H9 (cell line): Measurements from ENCODE around the gene SNAP47. TPM values are rescaled to one million over a fixed set of nuclear protein-coding genes. Genes with fewer than 3 reads are reported as not detected.

Experiments
- DNase-seq: peaks from one replicate; pipeline ENCODE4 v3.0.0-alpha.2; 2017
- H2AFZ ChIP-seq: one replicate; pipeline ENCODE4 v1.6.1; 2013; ENCODE audit warnings: mild to moderate bottlenecking, low read length, control low read depth, moderate library complexity
- H2AK5ac ChIP-seq: 2 replicates; pipeline ENCODE4 v1.6.1; 2013; ENCODE audit warnings: low read length, control low read depth, mixed read lengths; ENCODE audit not compliant: insufficient read length
- H2BK120ac ChIP-seq: one replicate; pipeline ENCODE4 v1.6.1; 2013; ENCODE audit warnings: low read depth, mild to moderate bottlenecking, low read length, control low read depth, inconsistent platforms; ENCODE audit not compliant: poor library complexity, severe bottlenecking
- H2BK12ac ChIP-seq: 2 replicates; pipeline ENCODE4 v1.6.1; 2013; ENCODE audit warnings: low read length, control low read depth, mixed read lengths, low read depth; ENCODE audit not compliant: insufficient read length
- H2BK15ac ChIP-seq: 2 replicates; pipeline ENCODE4 v1.6.1; 2013; ENCODE audit warnings: low read depth, low read length, control low read depth
- H2BK20ac ChIP-seq: one replicate; pipeline ENCODE4 v1.6.1; 2013; ENCODE audit warnings: low read depth, mild to moderate bottlenecking, low read length, control low read depth, inconsistent platforms; ENCODE audit not compliant: poor library complexity, severe bottlenecking
- H2BK5ac ChIP-seq: 2 replicates; pipeline ENCODE4 v1.6.1; 2013; ENCODE audit warnings: low read length, control low read depth, mixed read lengths; ENCODE audit not compliant: insufficient read length
- H3K14ac ChIP-seq: 2 replicates; pipeline ENCODE4 v1.6.1; 2013; ENCODE audit warnings: low read length, control low read depth; ENCODE audit not compliant: insufficient read depth
- H3K18ac ChIP-seq: 2 replicates; pipeline ENCODE4 v1.6.1; 2013; ENCODE audit warnings: low read depth, mild to moderate bottlenecking, mixed read lengths, low read length, control low read depth; ENCODE audit not compliant: insufficient read length
- H3K23ac ChIP-seq: 2 replicates; pipeline ENCODE4 v1.6.1; 2013; ENCODE audit warnings: low read length, control low read depth, mixed read lengths, low read depth; ENCODE audit not compliant: insufficient read length
- H3K23me2 ChIP-seq: 2 replicates; pipeline ENCODE4 v1.6.1; 2013; ENCODE audit warnings: low read depth, mild to moderate bottlenecking, mixed read lengths, low read length, control low read depth; ENCODE audit not compliant: insufficient read length, poor library complexity, severe bottlenecking
- H3K27ac ChIP-seq: 2 replicates; pipeline ENCODE4 v1.5.1; 2013; ENCODE audit warnings: low read length, control low read depth, mixed read lengths, low read depth; ENCODE audit not compliant: insufficient read length
- H3K27me3 ChIP-seq: 2 replicates; pipeline ENCODE4 v1.6.1; 2013; ENCODE audit warnings: low read length, control low read depth, inconsistent platforms; ENCODE audit not compliant: insufficient read depth
- H3K4ac ChIP-seq: 2 replicates; pipeline ENCODE4 v1.6.1; 2013; ENCODE audit warnings: low read depth, mild to moderate bottlenecking, control low read depth, inconsistent platforms, low read length, moderate library complexity
- H3K4me1 ChIP-seq: 2 replicates; pipeline ENCODE4 v1.6.1; 2013; ENCODE audit warnings: low read length, control low read depth, inconsistent platforms; ENCODE audit not compliant: insufficient read depth
- H3K4me2 ChIP-seq: 2 replicates; pipeline ENCODE4 v1.6.1; 2013; ENCODE audit warnings: low read length, control low read depth, mixed read lengths; ENCODE audit not compliant: insufficient read length, insufficient read depth
- H3K56ac ChIP-seq: 2 replicates; pipeline ENCODE4 v1.6.1; 2013; ENCODE audit warnings: low read depth, mild to moderate bottlenecking, mixed read lengths, low read length, control low read depth; ENCODE audit not compliant: insufficient read length
- H3K79me1 ChIP-seq: 2 replicates; pipeline ENCODE4 v1.6.1; 2013; ENCODE audit warnings: low read depth, mild to moderate bottlenecking, moderate library complexity, low read length, control low read depth, inconsistent platforms; ENCODE audit not compliant: insufficient read depth, poor library complexity, severe bottlenecking
- H3K79me2 ChIP-seq: 2 replicates; pipeline ENCODE4 v1.6.1; 2013; ENCODE audit warnings: low read length, control low read depth, inconsistent platforms; ENCODE audit not compliant: insufficient read depth
- H3K9ac ChIP-seq: 2 replicates; pipeline ENCODE4 v1.6.1; 2013; ENCODE audit warnings: low read length, control low read depth, mixed read lengths; ENCODE audit not compliant: insufficient read length; ENCODE audit errors: extremely low read depth
- H3K9me3 ChIP-seq: one replicate; pipeline ENCODE4 v1.6.1; 2013; ENCODE audit warnings: low read depth, low read length, inconsistent platforms; ENCODE audit not compliant: control insufficient read depth
- H3T11ph ChIP-seq: one replicate; pipeline ENCODE4 v1.6.1; 2013; ENCODE audit warnings: mild to moderate bottlenecking, low read length, control low read depth, inconsistent platforms
- H4K20me1 ChIP-seq: one replicate; pipeline ENCODE4 v1.6.1; 2013; ENCODE audit not compliant: control insufficient read depth, insufficient read length, insufficient read depth
- H4K5ac ChIP-seq: 2 replicates; pipeline ENCODE4 v1.6.1; 2013; ENCODE audit warnings: low read depth, mild to moderate bottlenecking, mixed read lengths, low read length, control low read depth; ENCODE audit not compliant: insufficient read length
- H4K8ac ChIP-seq: replicated peaks from 2 replicates; pipeline ENCODE4 v1.6.1; 2013; ENCODE audit warnings: low read length, control low read depth, mixed read lengths, low read depth; ENCODE audit not compliant: insufficient read length
- H4K91ac ChIP-seq: 2 replicates; pipeline ENCODE4 v1.6.1; 2013; ENCODE audit warnings: low read depth, mild to moderate bottlenecking, moderate library complexity, mixed read lengths, low read length, control low read depth; ENCODE audit not compliant: insufficient read length
- H3K27ac Mint-ChIP-seq, 3 experiments: 2 replicates in 2 of 3; 3 replicates in 1 of 3; pipeline ENCODE4 v1.8.0; 2020 to 2021; ENCODE audit warnings: mixed read lengths in 3 of 3, mild to moderate bottlenecking in 1 of 3, moderate library complexity in 1 of 3
- H3K27me3 Mint-ChIP-seq: 2 replicates; pipeline ENCODE4 v1.8.0; 2021; ENCODE audit warnings: low read depth, mild to moderate bottlenecking, moderate library complexity, mixed read lengths
- H3K36me3 Mint-ChIP-seq, 3 experiments: 2 replicates in 2 of 3; 3 replicates in 1 of 3; pipeline ENCODE4 v1.8.0; 2020 to 2021; ENCODE audit warnings: low read depth in 3 of 3, mixed read lengths in 3 of 3; ENCODE audit not compliant: insufficient read depth in 1 of 3
- H3K4me1 Mint-ChIP-seq, 2 experiments: 2 replicates each; pipeline ENCODE4 v1.8.0; 2020; ENCODE audit warnings: mixed read lengths in 2 of 2
- H3K4me3 Mint-ChIP-seq, 2 experiments: 2 replicates in 1 of 2; 3 replicates in 1 of 2; pipeline ENCODE4 v1.8.0; 2020 to 2021; ENCODE audit warnings: mild to moderate bottlenecking in 2 of 2, mixed read lengths in 2 of 2, moderate library complexity in 1 of 2
- H3K9me3 Mint-ChIP-seq, 2 experiments: 2 replicates in 1 of 2; 3 replicates in 1 of 2; pipeline ENCODE4 v1.8.0; 2020; ENCODE audit warnings: mild to moderate bottlenecking in 2 of 2, mixed read lengths in 2 of 2, moderate library complexity in 1 of 2
- WGBS: extraction: QIAGEN DNeasy Blood & Tissue Kit; methylation state at CpG from one replicate; pipeline ENCODE4 v1.1.7; 2013; ENCODE audit warnings: missing lambda C conversion rate, low lambda C conversion rate, mixed read lengths; ENCODE audit not compliant: insufficient read length; ENCODE audit errors: extremely low coverage; 5-methylcytosine and 5-hydroxymethylcytosine counted together
- total RNA-seq: library from RNA; stranded (reverse); gene quantifications from 2 replicates; pipeline ENCODE4 v1.2.1, GENCODE V29; 2021
- TF ChIP-seq, protein P1 (sequence below): fragments of 200-600 bp; sonication (generic); conservative IDR thresholded peaks from 3 replicates; pipeline ENCODE4 v1.8.0; 2021; ENCODE audit warnings: antibody characterized with exemption, mild to moderate bottlenecking

Gene SNAP47
- total RNA-seq, 1 experiment from 2014 or later, result 44.1 TPM

DNA sequence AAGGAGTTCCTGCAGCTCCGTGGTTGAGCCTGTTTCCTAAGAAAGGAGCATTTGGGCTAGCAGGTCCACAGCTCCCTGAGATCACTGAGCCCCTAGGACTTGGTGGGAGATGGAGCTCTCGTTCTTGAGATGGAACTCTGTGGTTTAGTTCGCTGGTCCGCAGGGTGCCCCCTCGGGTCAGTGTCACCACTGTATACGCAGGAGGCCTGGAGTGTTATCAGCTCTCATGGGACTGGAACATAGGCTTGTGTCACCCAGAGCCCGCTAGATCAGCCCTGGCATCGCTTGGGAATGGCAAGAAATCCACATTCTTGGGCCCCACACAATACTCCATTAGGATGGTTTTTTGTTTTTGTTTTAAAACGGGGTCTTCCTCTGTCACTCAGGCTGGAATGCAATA lies 3.6 kb downstream of the SNAP47 start:
- H2BK5ac ChIP-seq, result no peak overlapping the region
- H2AK5ac ChIP-seq, result no peak overlapping the region
- no peak overlapping the region for H4K5ac ChIP-seq
- no peak for DNase-seq
- no CpG with 5 or more reads among the region's 9 CpGs for WGBS
- Mint-ChIP-seq H3K9me3 (no peaks in the 10 kb centered on the region), H3K4me1 (peaks cover 17 to 30% of the 10 kb centered on the region in 2 experiments), H3K36me3 (peaks cover 5 to 8% (median 6%) of the 10 kb centered on the region in 3 experiments; a peak in 6 of 7 replicates), H3K27me3 (no peaks in the 10 kb centered on the region), H3K27ac (no peak overlapping the region), H3K4me3 (no peak overlapping the region)
- no peak overlapping the region for H3K14ac ChIP-seq
- no peak overlapping the region for H2BK20ac ChIP-seq
- H3K9ac ChIP-seq, result no peak overlapping the region
- TF ChIP-seq, protein P1, sequence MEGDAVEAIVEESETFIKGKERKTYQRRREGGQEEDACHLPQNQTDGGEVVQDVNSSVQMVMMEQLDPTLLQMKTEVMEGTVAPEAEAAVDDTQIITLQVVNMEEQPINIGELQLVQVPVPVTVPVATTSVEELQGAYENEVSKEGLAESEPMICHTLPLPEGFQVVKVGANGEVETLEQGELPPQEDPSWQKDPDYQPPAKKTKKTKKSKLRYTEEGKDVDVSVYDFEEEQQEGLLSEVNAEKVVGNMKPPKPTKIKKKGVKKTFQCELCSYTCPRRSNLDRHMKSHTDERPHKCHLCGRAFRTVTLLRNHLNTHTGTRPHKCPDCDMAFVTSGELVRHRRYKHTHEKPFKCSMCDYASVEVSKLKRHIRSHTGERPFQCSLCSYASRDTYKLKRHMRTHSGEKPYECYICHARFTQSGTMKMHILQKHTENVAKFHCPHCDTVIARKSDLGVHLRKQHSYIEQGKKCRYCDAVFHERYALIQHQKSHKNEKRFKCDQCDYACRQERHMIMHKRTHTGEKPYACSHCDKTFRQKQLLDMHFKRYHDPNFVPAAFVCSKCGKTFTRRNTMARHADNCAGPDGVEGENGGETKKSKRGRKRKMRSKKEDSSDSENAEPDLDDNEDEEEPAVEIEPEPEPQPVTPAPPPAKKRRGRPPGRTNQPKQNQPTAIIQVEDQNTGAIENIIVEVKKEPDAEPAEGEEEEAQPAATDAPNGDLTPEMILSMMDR, result no peak
- H3K18ac ChIP-seq, result no peak overlapping the region
- peaks cover 3% of the 10 kb centered on the region for H4K20me1 ChIP-seq
- no peak overlapping the region for H3K23ac ChIP-seq
- H2BK12ac ChIP-seq, result no peak overlapping the region
- no peak overlapping the region for H4K8ac ChIP-seq
- no peaks in the 10 kb centered on the region for H3K9me3 ChIP-seq
- H2AFZ ChIP-seq, result no peak overlapping the region
- H3K56ac ChIP-seq, result no peak overlapping the region
- H3K79me2 ChIP-seq, result peaks cover 15% of the 10 kb centered on the region; the same call in 1 of the 2 replicates
- no peak overlapping the region for H3K4me2 ChIP-seq
- H2BK120ac ChIP-seq, result no peak overlapping the region
- peaks cover 3% of the 10 kb centered on the region; the same call in 1 of the 2 replicates for H3K4me1 ChIP-seq
- H3K4ac ChIP-seq, result no peak overlapping the region
- H4K91ac ChIP-seq, result no peak overlapping the region
- H2BK15ac ChIP-seq, result no peak overlapping the region
- no peak overlapping the region for H3K27ac ChIP-seq
- peaks cover 5% of the 10 kb centered on the region for H3K79me1 ChIP-seq
- no peaks in the 10 kb centered on the region for H3K27me3 ChIP-seq
- peaks cover 18% of the 10 kb centered on the region for H3K23me2 ChIP-seq
- H3T11ph ChIP-seq, result no peak overlapping the region
